Activated CD4-positive, alpha-beta T cell treated with anti-CD3 and anti-CD28 coated beads, Interleukin-2, amount 50 U/mL, for 1 hour (primary cell): ENCODE data around the gene COBL.

Source experiments
- DNase-seq: peaks from one replicate; pipeline ENCODE4 v3.0.0-alpha.2; 2020

Gene COBL

DNA sequence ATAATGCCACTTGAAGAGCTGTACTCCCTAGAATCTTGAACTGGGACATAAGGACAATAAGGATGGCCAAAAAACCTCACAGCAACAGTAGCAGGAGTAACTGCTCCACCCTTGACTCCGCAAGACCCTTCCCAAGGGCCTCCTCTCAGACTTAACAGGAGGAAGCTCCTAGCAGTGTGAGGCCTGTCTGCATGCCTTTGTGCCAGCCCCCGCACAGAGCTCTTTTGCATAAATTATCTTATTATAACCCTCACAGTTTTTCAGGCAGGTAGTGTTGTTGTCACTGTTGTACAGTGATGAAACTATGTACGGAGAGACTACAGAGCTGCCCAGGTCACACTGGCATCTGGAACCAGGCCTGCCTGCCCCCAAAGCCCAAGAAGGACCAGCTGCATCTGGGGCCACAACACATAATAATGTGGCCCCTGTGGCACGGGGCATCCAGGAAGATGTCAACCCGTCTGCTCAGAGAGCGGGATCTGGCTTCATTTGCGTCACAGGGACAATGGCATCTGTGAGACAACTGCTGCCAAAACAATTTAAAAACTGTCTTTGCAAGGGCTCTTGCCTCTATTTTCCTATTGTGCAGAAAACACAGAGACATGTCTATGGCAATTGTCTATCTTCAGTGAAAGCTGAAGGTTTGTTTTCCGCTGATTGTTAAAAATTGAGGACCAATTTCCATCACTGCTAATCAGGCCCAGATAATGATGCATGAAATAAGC, 284.7 kb downstream of the COBL start:
- no peak for DNase-seq

DNA sequence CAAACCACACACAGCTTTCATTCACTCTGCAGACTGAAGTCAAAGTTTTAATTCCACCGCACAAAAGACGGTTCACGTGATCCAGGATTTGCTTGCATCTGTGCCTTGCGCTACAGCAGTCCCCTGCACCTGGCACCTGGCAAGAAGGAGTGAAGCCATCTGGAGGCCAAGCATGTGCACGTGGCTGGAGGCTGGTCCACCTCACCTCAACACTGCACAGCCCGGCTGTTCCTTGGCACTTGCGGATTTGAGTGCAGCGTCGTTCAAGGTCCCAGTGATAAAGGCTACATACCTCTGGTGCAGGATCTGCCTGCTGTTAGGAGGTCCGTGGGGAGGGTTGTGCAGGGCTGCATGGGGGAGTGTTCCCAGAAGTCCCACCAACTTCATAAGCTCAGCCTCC, 285.4 kb downstream of the COBL start:
- no peak for DNase-seq

DNA sequence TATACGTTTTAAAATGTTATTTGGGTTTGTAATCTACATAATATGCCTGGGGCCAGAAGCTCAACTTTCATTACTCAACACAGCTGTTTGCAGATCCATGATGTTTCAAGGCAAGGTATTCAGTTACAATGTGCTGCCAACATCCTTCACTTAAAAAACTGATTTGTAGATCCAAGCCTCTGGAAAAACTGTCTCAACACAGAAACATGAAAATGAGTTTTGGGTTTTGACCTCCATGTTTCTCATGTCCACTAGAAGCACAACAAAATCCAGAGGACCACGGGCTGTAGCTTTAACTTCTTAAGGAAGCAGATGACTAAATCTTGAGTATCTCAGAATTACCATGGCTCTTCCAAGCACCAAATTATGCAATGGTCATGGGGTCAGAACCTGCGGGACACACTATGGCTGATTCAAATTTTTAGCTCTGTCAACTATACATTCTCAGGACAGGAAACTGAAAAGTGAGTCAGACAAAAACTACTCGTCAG, 286.9 kb downstream of the COBL start:
- no peak for DNase-seq

DNA sequence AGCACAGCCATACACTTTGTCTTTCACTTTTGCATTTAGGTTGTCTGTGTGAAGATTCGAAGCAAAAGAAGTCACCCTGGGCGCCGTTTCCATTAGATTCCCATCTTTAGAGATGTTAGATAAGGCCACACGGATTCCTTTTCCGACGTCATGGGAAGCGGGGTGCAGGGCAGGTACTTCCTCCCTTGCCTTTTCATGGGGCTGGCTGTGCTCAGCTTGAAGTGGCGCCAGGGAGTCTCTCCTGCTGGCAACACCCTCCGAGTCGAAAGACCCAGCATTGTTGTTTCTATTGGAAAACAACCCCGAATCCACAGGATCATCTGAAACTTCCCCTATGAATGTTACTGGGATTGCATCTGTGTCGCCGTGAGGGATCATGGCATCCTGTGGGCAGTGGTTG, 287.5 kb downstream of the COBL start:
- DNase-seq: no peak

DNA sequence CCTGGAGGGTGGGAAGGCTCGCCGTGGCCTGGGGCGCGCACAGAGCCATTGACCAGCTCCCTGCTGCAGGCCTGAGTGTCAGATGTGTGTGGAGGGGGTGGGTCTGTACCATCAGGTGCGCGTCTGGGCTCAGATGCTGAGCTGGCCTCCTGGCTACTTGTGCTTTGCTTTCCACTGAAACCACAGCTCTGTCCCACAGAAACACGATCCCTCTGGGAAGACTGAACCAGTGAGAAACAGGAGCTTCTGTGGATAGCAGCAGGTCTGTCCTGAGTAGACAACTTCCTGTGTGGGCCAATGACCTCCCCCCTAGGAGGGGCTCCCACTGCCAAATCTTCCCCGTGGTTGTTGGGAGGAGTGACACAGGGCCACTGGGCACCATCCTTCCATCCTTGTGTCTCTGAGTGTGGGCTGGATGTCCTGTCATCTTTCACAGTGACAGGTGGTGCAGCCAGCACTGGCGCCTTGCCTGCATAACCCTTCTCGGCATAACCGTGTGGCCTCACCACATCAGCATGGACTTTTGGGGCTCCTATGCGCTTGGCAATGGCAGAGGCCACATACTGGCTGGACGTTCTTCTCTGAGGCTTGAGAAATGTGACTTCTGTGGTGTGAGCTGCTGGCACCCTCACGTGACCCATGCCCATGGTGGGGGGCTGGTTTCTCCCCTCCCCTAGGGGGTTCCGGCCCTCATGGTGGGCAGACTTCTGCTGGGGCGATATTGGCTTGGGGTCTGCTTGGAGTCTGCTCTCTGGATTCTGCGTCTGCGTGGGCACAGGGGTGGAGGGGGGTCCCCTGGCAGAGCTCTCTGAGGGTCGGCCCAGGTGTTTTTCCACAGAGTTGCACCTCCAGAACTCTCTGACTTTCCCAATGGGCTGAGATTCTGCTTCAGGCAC, 288.4 kb downstream of the COBL start:
- no peak for DNase-seq

DNA sequence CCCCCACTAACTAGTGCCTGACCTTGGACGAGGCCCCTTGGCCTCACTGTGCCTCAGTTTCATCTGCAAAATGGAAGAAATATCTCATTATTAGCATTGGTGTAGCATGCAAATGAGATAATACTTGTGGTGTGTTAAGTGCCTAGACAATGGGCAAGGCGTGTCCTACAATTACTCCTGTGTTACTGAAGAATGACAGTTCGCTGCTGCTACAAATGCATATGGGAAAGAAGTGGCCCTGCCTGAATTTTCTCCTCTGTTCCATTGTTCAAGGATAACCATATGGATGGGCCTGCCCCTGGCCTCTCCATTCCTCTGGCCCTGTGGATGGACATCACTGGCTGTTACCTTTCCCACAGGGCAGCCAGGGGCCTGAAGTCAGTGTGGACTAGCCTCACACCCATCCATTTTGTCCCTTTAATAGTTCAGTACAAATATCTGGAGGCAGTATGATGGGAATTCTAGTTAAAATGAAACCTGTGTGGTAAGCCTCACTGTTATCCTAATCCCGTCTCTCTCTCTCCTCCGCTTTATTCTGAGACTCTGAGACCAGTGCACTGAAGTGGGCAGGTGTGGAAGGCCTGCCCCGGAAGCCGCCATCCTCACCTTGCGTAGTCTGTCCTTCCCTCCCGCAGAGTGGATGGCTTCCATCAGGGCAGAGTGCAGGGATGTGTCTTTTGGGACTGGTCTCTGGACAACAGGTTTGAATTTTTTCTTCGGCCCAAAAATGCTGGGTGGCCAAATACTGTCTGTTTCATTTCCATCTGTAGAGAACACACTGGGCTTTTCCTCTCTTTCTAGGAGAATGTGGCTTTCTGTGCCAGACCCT, 289.3 kb downstream of the COBL start:
- no peak for DNase-seq

DNA sequence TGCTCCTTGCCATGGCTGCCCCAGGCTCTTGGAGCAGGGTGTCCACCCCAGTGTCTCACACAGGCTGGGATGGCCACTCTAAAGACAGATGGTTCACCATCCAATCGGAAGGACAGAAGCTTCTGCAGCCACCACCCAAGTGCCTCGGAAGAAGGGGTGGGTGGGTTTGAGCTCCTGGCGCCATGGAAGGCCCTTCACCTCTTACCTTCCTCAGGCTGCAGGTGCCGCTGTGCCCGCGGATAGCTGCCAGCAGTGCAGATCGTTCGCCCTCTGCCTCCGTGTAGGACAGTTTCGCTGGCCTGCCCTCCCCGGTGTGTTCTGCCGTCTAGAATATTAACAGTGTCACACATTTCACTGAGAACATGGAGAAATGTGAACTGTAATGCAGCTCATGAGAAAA, 290.3 kb downstream of the COBL start:
- DNase-seq: no peak

DNA sequence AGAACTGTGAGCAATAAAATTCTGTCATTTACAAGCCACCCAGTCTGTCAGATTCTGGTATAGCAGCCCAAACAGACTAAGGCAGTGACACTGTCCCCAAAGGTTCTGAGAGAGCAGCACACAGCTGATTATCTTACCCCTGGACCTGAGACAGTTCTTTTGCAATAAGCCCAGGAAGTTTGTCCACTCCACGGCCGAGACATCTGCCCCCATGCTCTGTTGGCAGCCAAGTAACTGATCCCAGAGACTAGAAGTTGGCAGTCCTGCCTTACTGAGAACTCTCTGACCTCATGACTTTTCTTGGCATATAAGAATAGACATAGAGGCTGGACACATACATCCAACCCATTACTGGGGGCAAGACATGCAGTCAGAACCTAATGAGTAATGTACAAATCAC, 290.9 kb downstream of the COBL start:
- DNase-seq: no peak

DNA sequence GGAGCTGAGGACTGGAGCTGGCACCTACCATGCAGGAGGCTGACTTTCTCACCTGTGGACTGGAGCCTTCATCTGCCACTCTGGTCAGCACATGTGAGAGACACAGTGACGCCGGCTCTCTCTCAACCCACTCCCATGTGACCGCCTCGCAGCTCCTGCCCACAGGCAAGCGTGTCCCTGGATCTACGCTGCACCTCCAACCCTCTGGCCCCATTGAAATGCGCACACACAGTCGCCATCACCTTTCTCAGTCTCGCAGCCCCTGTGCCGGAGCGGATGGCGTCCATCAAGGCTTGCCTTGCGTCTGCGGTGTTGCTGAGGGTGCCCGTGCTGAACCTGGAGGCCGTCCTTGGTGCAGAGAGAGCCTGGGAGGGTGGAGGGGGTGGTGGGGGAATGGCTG, 291.7 kb downstream of the COBL start:
- no peak for DNase-seq

DNA sequence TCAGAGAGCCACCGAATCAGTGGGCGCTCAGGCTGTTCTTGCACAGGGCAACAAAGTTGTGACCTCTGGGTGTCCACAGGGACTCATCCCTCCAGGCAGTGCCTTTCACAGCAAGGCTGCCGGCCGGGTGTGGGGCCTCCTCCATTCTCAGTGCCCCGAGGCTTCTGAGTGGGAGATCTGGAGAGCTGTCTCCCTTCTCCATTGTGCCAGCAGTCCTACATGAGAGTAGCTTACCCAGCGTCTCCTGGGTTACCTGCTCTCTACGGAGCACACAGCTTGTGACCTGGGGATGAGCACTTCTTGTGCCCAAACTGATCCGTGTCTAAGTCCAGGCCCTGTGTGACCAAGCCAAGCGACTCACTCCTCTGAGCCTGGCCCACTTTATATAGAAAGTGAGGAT, 293.1 kb downstream of the COBL start:
- DNase-seq: no peak

DNA sequence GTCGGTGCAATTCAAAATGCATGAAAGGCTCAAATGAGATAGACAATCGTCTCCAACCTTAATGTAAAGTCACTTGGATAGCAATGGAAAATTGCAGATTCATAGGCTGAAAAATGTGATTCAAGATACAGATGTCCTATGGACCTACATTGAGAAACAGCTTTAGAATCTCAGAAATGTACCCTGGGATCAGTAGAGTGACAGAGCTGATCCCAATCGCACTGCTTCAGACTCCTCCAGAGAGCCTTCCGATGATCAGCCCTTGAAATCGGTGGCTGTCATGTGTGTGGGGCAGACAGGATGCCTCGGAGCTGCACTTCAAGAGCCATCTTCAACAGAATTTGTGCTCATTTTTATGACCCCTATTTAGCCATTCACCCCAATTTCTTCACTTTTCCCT, 293.8 kb downstream of the COBL start:
- DNase-seq: no peak

DNA sequence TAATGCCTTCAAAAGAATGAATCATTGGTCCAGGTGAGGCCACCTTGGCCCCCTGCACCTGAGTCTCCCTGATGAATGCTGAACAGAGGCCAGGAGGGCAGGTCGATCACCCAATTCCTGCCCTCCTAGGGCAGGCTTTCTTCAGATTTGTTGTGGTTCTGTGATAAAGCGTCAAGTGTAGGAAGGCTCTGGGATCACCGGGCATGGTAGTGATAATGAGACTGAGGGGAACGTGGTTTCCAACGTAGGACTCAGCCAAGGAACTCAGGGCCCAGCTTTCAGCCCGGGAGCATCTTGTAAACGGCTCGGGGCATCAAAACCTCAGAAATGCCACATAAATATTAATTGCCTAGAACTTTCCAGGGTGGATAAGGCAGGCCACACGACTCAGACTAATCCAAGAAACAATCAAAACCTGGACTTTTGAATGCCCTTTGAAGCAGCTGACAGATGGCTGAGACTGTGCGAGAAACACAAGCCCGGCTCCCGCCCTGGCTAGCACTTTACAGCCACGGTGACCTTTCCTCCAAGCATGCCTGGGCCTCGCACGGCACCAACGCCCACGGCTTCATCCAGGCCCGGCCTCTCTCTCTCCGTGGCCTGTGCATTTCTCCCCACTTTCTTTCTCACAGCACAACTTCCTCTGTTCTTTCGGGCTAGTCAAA, 294.6 kb downstream of the COBL start:
- DNase-seq: no peak

DNA sequence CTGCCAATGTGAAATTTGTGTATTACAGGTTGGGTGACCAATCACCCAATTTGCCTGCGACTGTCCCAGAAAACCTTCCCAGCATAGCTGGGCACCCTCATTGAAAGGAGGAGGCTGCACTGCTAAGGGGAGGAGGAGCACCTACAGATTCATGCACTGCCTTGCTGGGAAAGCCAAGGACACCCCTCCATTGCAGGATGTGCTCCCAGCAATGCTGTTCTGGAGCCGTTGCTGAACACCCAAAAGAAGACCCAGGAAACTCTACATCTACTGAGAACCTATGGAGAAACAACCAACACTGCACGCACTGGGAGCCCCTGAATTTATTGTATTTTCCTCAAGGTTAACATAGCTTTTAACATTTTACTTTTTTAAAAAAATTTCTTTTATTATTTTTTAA, 295.7 kb downstream of the COBL start:
- no peak for DNase-seq

DNA sequence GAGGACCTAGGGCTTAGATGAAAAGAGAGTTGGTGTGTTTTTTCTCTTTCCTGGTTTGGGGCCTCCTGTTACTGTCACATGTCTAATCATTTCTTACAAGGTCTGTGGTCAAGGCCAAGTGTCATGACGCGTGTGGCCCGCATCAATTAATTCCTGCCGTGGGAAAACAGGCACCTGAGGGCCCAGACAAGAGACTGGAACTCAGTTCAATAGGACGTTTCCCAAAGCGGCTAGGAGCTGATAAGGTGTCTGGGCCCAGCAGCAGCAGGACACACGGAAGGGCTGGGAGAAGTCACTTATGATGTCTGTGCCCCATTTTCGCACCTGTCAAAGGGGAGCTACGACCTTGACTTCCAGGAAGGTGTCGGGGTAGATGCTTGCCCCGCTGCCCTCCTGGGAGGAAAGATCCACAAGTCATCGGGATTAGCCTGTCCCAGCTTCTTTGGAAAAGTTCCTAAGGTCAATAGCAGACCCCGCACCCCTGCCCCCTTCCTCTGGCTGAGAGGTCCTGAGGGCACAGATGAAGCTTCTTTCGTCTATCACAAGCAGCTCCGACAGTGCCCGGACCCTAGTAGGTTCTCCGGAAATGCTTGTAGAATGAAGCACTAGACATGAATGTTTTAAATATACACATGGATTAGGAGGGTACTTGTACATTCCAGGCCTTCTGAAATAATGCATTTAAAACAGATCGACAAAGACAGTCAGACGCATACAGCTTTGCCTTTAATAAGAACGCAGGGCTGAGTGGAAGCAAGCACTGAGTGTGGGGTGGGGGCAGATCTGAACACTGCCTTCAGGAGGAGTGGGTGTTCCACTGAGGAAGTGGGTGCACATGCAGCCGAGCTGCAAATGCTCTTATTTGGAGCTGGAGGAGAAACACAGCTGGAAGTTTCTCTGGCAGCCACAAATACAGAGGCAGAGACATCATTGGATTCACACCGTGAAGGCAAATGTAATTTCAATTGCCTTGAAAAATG, 296.4 kb downstream of the COBL start:
- no peak for DNase-seq

DNA sequence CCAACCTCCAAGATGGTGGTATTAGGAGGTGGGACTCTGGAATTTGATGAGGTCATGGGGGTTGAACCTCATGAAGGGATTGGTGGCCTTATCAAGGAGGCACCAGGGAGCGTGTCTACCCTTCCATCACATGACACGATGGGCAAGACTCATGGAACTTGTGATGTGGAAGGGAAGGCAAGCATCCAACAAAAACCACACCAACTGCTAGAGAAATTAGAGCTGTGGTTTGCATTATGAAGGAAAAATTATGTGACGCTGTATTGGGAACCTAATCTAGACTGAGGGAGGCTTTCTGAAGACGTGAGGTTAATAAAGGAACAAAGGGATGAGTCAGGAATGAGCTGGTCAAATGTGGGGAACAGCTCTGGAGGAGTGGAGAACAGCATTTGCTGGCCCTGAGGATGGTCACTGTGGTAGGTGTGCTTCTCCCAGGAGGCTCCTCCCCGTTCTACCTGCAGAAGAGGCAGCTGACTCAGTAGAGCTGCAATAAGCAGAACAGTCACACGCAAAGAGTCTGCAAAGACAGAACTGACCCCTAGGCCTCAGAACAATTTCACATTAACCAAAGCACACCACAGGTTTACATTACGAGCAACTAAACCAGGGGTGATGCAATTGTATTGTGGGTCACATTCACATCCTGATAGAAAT, 297.3 kb downstream of the COBL start:
- no peak for DNase-seq

DNA sequence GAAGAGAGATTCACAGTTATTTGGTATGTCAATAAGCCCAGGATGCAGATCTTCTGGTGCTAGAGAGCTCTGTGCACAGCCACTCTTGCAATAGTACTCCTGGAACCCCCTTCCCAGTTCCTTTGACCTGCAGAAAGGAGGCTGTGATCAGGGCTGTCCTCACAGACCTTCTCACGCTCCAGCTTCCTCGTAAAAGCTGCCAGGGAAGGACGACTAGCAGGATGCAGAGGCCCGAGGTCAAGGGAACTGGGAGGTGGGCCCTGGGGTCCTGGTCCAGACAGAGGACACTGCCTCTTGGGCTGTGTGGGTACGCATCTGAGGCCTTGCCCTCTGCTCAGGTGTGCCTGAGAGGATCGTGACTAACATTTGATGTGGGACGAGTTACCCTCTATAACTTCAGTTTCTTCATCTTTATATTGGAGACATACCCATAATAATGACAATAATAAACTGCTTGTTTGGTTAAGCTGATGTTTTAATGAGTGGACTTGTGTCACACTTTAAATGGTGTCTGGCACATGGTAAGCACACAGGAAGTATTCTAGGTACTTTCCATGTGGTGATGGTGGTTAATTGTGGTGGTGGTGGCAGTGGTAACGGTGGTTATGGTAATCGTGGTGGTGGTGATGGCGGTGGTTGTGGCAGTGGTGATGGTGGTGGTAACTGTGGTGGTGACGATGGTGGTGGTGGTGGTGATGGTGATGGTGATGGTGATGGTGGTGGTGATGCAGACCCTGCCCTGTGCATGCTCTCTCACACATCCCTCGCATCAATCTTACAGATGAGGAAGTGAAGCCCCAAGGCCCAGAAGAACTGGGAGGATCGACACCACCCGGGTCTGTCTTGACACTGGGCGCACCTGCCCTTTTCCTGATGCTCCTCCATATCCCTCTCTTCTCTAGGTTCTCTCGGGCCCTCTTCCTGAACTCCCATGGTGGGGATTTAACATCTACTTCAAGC, 298.8 kb downstream of the COBL start:
- no peak for DNase-seq

DNA sequence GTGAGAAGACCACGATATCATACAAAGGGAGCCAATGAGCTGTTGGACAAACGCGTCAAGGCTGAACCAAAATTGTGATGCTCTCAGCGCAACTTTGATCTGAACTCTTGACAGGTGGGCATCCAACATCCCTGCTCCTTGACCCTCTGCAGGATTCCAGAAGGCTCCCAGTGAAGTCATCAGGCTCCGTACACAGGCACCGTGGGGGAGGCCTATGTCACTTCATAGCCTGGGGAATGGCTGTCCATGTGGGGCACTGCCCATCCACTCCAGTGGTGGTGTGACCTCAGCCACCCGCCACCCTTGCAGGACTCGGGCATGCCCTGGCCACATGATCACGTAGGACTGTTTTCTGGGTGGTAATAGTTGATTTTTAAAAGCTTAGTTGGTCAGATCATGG, 300.1 kb downstream of the COBL start:
- no peak for DNase-seq

DNA sequence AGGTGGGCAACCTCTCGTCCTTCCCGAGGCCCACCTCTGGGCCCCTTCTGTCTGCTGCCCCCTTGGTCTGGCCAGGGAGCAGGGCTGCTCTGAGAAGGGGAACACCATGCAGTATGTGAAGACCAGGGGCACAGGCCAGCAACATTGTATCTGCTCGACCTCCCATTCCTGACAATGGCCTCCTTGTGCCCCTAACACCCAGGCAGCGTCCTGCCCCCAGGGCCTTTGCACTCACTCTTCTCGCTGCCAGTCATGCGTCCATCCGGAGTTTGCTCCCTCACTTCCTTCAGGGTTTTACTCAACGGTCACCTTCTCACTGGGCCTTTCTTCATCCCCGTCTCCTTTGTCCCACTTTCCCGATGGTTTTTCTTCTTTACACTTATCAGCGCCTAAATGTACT, 301.0 kb downstream of the COBL start:
- DNase-seq: no peak

DNA sequence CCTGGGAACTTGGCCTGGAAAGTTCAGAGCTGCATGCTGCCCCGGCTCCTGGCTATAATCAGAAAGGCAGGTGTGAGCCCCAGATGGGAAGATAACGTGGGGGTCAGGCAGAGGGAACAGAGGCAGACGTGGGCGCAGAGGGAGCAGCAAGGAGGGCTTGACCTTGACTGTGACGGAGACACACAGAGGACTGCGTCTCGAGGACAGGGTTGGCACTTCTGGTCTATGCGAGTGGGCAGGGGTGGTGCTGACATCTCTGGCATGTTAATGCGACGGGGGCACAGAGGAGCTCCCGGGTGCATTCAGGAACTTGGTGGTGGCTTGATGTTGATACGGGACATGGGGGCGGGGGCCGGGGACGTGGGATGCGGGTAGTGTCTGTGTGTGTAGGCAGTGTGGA, 301.8 kb downstream of the COBL start:
- DNase-seq: no peak
